PC-9 (cell line): ENCODE data around the gene ICAM3.

Experiments
- EZH2 ChIP-seq: fragments of 200-600 bp; sonication (generic); IDR thresholded peaks from 2 replicates; pipeline ENCODE4 v1.8.0; 2017; ENCODE audit warnings: antibody characterized with exemption, low read depth
- TF ChIP-seq, protein P1 (sequence below): fragments of 200-600 bp; sonication (generic); conservative IDR thresholded peaks from 2 replicates; pipeline ENCODE4 v1.6.1; 2017; ENCODE audit warnings: mixed run types, antibody characterized with exemption, mild to moderate bottlenecking, moderate library complexity

DNA sequence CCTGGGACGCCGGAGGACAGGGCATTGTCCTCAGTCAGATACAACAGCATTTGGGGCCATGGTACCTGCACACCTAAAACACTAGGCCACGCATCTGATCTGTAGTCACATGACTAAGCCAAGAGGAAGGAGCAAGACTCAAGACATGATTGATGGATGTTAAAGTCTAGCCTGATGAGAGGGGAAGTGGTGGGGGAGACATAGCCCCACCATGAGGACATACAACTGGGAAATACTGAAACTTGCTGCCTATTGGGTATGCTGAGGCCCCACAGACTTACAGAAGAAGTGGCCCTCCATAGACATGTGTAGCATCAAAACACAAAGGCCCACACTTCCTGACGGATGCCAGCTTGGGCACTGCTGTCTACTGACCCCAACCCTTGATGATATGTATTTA, 54.0 kb downstream of the ICAM3 start:
- TF ChIP-seq, protein P1, sequence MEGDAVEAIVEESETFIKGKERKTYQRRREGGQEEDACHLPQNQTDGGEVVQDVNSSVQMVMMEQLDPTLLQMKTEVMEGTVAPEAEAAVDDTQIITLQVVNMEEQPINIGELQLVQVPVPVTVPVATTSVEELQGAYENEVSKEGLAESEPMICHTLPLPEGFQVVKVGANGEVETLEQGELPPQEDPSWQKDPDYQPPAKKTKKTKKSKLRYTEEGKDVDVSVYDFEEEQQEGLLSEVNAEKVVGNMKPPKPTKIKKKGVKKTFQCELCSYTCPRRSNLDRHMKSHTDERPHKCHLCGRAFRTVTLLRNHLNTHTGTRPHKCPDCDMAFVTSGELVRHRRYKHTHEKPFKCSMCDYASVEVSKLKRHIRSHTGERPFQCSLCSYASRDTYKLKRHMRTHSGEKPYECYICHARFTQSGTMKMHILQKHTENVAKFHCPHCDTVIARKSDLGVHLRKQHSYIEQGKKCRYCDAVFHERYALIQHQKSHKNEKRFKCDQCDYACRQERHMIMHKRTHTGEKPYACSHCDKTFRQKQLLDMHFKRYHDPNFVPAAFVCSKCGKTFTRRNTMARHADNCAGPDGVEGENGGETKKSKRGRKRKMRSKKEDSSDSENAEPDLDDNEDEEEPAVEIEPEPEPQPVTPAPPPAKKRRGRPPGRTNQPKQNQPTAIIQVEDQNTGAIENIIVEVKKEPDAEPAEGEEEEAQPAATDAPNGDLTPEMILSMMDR: no peak
- no peak for TF ChIP-seq EZH2
